ENCODE data around the gene FLOT1.

DNA sequence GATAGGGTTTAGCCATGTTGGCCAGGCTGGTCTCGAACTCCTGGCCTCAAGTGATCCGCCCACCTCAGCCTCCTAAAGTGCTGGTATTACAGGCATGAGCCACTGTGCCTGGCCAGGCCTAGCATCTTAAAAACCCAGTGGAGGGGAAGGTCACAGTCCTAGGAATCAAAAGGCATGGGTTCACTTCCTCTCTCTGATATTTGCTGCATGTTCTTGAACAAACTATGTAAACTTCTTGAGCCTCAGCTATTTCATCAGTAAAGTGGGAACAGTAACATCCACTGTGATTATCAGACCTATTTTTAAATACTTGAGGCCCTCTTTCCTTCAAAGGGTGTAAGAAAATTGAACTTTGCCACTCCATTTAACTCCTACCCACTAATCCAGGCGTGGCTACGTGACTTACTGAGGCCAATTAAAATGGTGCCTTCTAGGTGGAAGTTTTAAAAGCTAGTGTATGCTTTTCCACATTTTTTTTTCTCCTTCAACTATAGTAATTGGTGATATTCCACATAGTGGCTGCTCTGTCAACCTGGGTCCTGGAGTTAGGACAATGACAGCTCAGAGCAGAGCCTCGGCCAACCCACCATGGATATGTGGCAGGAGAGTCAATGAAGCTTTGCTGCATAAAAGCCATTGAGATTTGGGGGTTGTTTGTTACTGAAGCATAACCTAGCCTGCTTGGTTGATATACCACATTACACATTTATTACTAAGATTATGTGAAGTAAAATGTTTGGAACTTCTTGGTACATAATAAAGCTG is 34.1 kb upstream of the FLOT1 start:
- TF ChIP-seq, protein P1, sequence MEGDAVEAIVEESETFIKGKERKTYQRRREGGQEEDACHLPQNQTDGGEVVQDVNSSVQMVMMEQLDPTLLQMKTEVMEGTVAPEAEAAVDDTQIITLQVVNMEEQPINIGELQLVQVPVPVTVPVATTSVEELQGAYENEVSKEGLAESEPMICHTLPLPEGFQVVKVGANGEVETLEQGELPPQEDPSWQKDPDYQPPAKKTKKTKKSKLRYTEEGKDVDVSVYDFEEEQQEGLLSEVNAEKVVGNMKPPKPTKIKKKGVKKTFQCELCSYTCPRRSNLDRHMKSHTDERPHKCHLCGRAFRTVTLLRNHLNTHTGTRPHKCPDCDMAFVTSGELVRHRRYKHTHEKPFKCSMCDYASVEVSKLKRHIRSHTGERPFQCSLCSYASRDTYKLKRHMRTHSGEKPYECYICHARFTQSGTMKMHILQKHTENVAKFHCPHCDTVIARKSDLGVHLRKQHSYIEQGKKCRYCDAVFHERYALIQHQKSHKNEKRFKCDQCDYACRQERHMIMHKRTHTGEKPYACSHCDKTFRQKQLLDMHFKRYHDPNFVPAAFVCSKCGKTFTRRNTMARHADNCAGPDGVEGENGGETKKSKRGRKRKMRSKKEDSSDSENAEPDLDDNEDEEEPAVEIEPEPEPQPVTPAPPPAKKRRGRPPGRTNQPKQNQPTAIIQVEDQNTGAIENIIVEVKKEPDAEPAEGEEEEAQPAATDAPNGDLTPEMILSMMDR (IDR thresholded peaks at IDR 0.05; ENCODE audit: low read depth, low read length, poor library complexity, severe bottlenecking) = no peak
- TF ChIP-seq EZH2phosphoT487 (IDR thresholded peaks at IDR 0.05; ENCODE audit: borderline replicate concordance, low read length) = no peak
